ENCODE data around the gene TSHZ2. TPM values are rescaled to one million over a fixed set of nuclear protein-coding genes. Genes with fewer than 3 reads are reported as not detected.

Gene TSHZ2
- total RNA-seq, 1 experiment from 2014 or later = 0.07 TPM

GRCh38 chr20:53020376-53020775 lies 48.2 kb downstream of the TSHZ2 start:
- Mint-ChIP-seq H3K27ac (no peak overlapping the region), H3K9me3 (peaks cover 0 to 3% of the 10 kb centered on the region in 2 experiments; a peak in 2 of 5 replicates), H3K4me3 (no peak overlapping the region), H3K4me1 (no peaks in the 10 kb centered on the region), H3K27me3 (ENCODE audit: low read depth) (no peaks in the 10 kb centered on the region; the same call in 1 of the 2 replicates), H3K36me3 (ENCODE audit: insufficient read depth in 1 of 3, low read depth in 3 of 3) (peaks cover 0 to 3% (median 0%) of the 10 kb centered on the region in 3 experiments; a peak in 1 of 7 replicates)
- Histone ChIP-seq H3K56ac (ENCODE audit: insufficient read length, low read depth, low read length) (no peak overlapping the region), H3K23ac (ENCODE audit: insufficient read length, low read depth, low read length) (no peak overlapping the region), H3K4me2 (ENCODE audit: insufficient read depth, insufficient read length, low read length) (no peak overlapping the region), H2BK120ac (ENCODE audit: low read depth, low read length, poor library complexity, severe bottlenecking) (no peak overlapping the region), H3K4me1 (ENCODE audit: insufficient read depth, low read length) (no peaks in the 10 kb centered on the region), H3K14ac (ENCODE audit: insufficient read depth, low read length) (no peak overlapping the region), H3K9me3 (ENCODE audit: control insufficient read depth, low read depth, low read length) (no peaks in the 10 kb centered on the region), H3K4ac (ENCODE audit: low read depth, low read length) (no peak overlapping the region), H2AFZ (ENCODE audit: low read length) (no peak overlapping the region), H3K27me3 (ENCODE audit: insufficient read depth, low read length) (no peaks in the 10 kb centered on the region), H3K27ac (ENCODE audit: insufficient read length, low read depth, low read length) (no peak overlapping the region), H4K5ac (ENCODE audit: insufficient read length, low read depth, low read length) (no peak overlapping the region), H4K91ac (ENCODE audit: insufficient read length, low read depth, low read length) (no peak overlapping the region), H4K20me1 (ENCODE audit: control insufficient read depth, insufficient read depth, insufficient read length) (no peaks in the 10 kb centered on the region), H3K79me1 (ENCODE audit: insufficient read depth, low read depth, low read length, poor library complexity, severe bottlenecking) (no peaks in the 10 kb centered on the region), H2BK15ac (ENCODE audit: low read depth, low read length) (no peak overlapping the region), H2BK5ac (ENCODE audit: insufficient read length, low read length) (no peak overlapping the region), H2BK20ac (ENCODE audit: low read depth, low read length, poor library complexity, severe bottlenecking) (no peak overlapping the region), H3K79me2 (ENCODE audit: insufficient read depth, low read length) (no peaks in the 10 kb centered on the region), H4K8ac (replicated peaks; ENCODE audit: insufficient read length, low read depth, low read length) (no peak overlapping the region), H2BK12ac (ENCODE audit: insufficient read length, low read depth, low read length) (no peak overlapping the region), H2AK5ac (ENCODE audit: insufficient read length, low read length) (no peak overlapping the region), H3T11ph (ENCODE audit: low read length) (no peak overlapping the region), H3K9ac (ENCODE audit: extremely low read depth, insufficient read length, low read length) (no peak overlapping the region), H3K23me2 (ENCODE audit: insufficient read length, low read depth, low read length, poor library complexity, severe bottlenecking) (no peaks in the 10 kb centered on the region), H3K18ac (ENCODE audit: insufficient read length, low read depth, low read length) (no peak overlapping the region)
- TF ChIP-seq CTCF (conservative IDR thresholded peaks at IDR 0.05) = no peak
- DNase-seq = no peak
- no CpG with 5 or more reads among the region's 4 CpGs for WGBS (ENCODE audit: extremely low coverage, insufficient read length, low lambda C conversion rate)

Data from H9 (cell line).